B cell (primary cell): Measurements from ENCODE around the gene CRTAC1. TPM values are rescaled to one million over a fixed set of nuclear protein-coding genes. Genes with fewer than 3 reads are reported as not detected.

Source experiments
- ATAC-seq: fragments of 200-7000 bp; cut with Tn5 transposase; one replicate; pipeline ENCODE4 v1.10.0; 2021; ENCODE audit warnings: low read depth, mild to moderate bottlenecking, moderate number of reproducible peaks, moderate library complexity
- CTCF ChIA-PET: fragments of 350-600 bp; sonication (Branson Sonifier 250); formaldehyde crosslinking; loops from one replicate; lab custom pipeline; 2021; ENCODE audit warnings: antibody characterized with exemption, inconsistent platforms; lab: Charles Lee
- POLR2A ChIA-PET: fragments of 350-600 bp; sonication (Branson Sonifier 250); formaldehyde crosslinking; loops from one replicate; lab custom pipeline; 2021; ENCODE audit warnings: antibody characterized with exemption; lab: Charles Lee
- DNase-seq: peaks from one replicate; pipeline ENCODE4 v3.0.0; 2013
- H2AFZ ChIP-seq: 2 replicates; pipeline ENCODE4 v1.6.1; 2012; ENCODE audit warnings: mild to moderate bottlenecking, low read depth, low read length; ENCODE audit not compliant: insufficient read depth, poor library complexity, severe bottlenecking
- H3K27ac ChIP-seq, 2 donors: 1 replicate in 1 of 2; 2 replicates in 1 of 2; pipeline ENCODE4 v1.5.1; 2012 to 2013; ENCODE audit warnings: low read length in 2 of 2, mild to moderate bottlenecking in 2 of 2, moderate library complexity in 1 of 2
- H3K27me3 ChIP-seq, 4 experiments: fragments of 200-600 bp in 1 of 4; sonication (generic) in 1 of 4; replicated peaks in 1 of 4; 1 replicate in 2 of 4; 2 replicates in 2 of 4; pipeline versions ENCODE4 v1.6.1 to v1.7.0; 2013 to 2016; ENCODE audit warnings: low read length in 3 of 4, mild to moderate bottlenecking in 2 of 4, mixed read lengths in 1 of 4, moderate library complexity in 1 of 4; ENCODE audit not compliant: insufficient read depth in 4 of 4, control insufficient read depth in 3 of 4; ENCODE audit errors: control extremely low read depth in 1 of 4
- H3K36me3 ChIP-seq, 2 experiments: replicated peaks in 1 of 2; 1 replicate in 1 of 2; 2 replicates in 1 of 2; pipeline versions ENCODE4 v1.6.1 to v1.7.1; 2013; ENCODE audit warnings: low read length in 1 of 2; ENCODE audit not compliant: insufficient read depth in 2 of 2, control insufficient read depth in 1 of 2; ENCODE audit errors: control extremely low read depth in 1 of 2, extremely low read depth in 1 of 2
- H3K4me1 ChIP-seq, 2 donors: fragments of 200-600 bp in 1 of 2; sonication (generic) in 1 of 2; 1 replicate in 1 of 2; 2 replicates in 1 of 2; pipeline versions ENCODE4 v1.5.1 to v1.6.1; 2013 to 2017; ENCODE audit warnings: low read length in 2 of 2; ENCODE audit not compliant: control insufficient read depth in 2 of 2, insufficient read depth in 2 of 2
- H3K4me2 ChIP-seq: replicated peaks from 2 replicates; pipeline ENCODE3; 2012; ENCODE audit warnings: mild to moderate bottlenecking, low read depth, low read length; ENCODE audit not compliant: poor library complexity, severe bottlenecking
- H3K4me3 ChIP-seq, 5 experiments: fragments of 200-600 bp in 1 of 5; sonication (generic) in 1 of 5; 1 replicate in 3 of 5; 2 replicates in 2 of 5; pipeline versions ENCODE4 v1.5.1 to v1.7.0; 2011 to 2016; ENCODE audit warnings: low read length in 4 of 5, mild to moderate bottlenecking in 4 of 5, low read depth in 2 of 5, control low read depth in 1 of 5, moderate library complexity in 1 of 5; ENCODE audit not compliant: insufficient read depth in 1 of 5; ENCODE audit errors: control extremely low read depth in 1 of 5, extremely low read depth in 1 of 5
- H3K79me2 ChIP-seq: fragments of 200-600 bp; sonication (generic); one replicate; pipeline ENCODE4 v1.6.0; 2016; ENCODE audit warnings: low read length; ENCODE audit not compliant: control insufficient read depth, insufficient read depth
- H3K9ac ChIP-seq: fragments of 200-600 bp; sonication (generic); 2 replicates; pipeline ENCODE4 v1.6.1; 2017; ENCODE audit warnings: mild to moderate bottlenecking, low read length, moderate library complexity
- H3K9me3 ChIP-seq, 3 donors: one replicate each; pipeline versions ENCODE4 v1.6.1 to v1.7.1; 2013; ENCODE audit warnings: low read length in 2 of 3; ENCODE audit not compliant: control insufficient read depth in 2 of 3, insufficient read depth in 1 of 3; ENCODE audit errors: control extremely low read depth in 1 of 3
- H4K20me1 ChIP-seq: 2 replicates; pipeline ENCODE4 v1.6.0; 2012; ENCODE audit warnings: mild to moderate bottlenecking, low read length; ENCODE audit not compliant: insufficient read depth, control insufficient read depth, poor library complexity, severe bottlenecking
- H3K27ac Mint-ChIP-seq: one replicate; pipeline ENCODE4 v1.8.0; 2021; ENCODE audit warnings: mixed read lengths
- H3K27me3 Mint-ChIP-seq: one replicate; pipeline ENCODE4 v1.8.0; 2021; ENCODE audit warnings: mixed read lengths
- H3K4me1 Mint-ChIP-seq: one replicate; pipeline ENCODE4 v1.8.0; 2021; ENCODE audit warnings: mixed read lengths
- H3K4me3 Mint-ChIP-seq: one replicate; pipeline ENCODE4 v1.8.0; 2021; ENCODE audit warnings: mixed read lengths
- H3K9me3 Mint-ChIP-seq: one replicate; pipeline ENCODE4 v1.8.0; 2022; ENCODE audit warnings: mixed read lengths; ENCODE audit not compliant: insufficient read depth
- CTCF ChIP-seq: fragments of 200-600 bp; IDR thresholded peaks from one replicate; pipeline ENCODE4 v1.8.0; 2022; ENCODE audit warnings: antibody characterized with exemption, mild to moderate bottlenecking
- EZH2 ChIP-seq: IDR thresholded peaks from 2 replicates; pipeline ENCODE4 v1.6.1; 2012; ENCODE audit warnings: borderline replicate concordance, low read depth, mild to moderate bottlenecking, moderate library complexity, low read length; ENCODE audit not compliant: insufficient read depth, poor library complexity, severe bottlenecking
- WGBS: methylation state at CpG from one replicate; pipeline ENCODE4 v1.1.5; 2013; ENCODE audit warnings: missing lambda C conversion rate; ENCODE audit not compliant: insufficient coverage; 5-methylcytosine and 5-hydroxymethylcytosine counted together
- intact Hi-C: fragments of 100-400 bp; cut with micrococcal nuclease; formaldehyde crosslinking; loops from one replicate; pipeline ENCODE4 v1.10.0; 2022
- polyA plus RNA-seq: library from polyadenylated mRNA; depleted of rRNA; stranded (reverse); fragments of >200 nt; gene quantifications from 2 replicates; pipeline ENCODE4 v1.2.3, GENCODE V29; 2012
- total RNA-seq, 2 donors: library from RNA; stranded (reverse); fragments of 120-200 nt in 1 of 2; gene quantifications; 1 replicate in 1 of 2; 2 replicates in 1 of 2; pipeline versions ENCODE4 v1.2.3 to v1.2.4, GENCODE V29; 2013 to 2022

The CRTAC1 gene
- total and polyA plus RNA-seq, 2 donors (not counting 1 experiment from before 2014, with no cell fraction given), result not detected

- H3K4me1 Mint-ChIP-seq, result no peaks in the 10 kb centered on the region
- H3K4me3 Mint-ChIP-seq, result no peak overlapping the region
- Histone ChIP-seq H3K4me1 (no peaks in the 10 kb centered on the region), H2AFZ (no peak overlapping the region), H3K9ac (no peak overlapping the region), H3K4me2 (no peak overlapping the region), H3K27ac (no peak overlapping the region), H3K9me3 (peaks cover 0 to 7% (median 0%) of the 10 kb centered on the region in 3 donors), H4K20me1 (no peaks in the 10 kb centered on the region), H3K4me3 (no peak overlapping the region), H3K36me3 (no peaks in the 10 kb centered on the region), H3K27me3 (no peaks in the 10 kb centered on the region), H3K79me2 (no peaks in the 10 kb centered on the region)
- CTCF ChIA-PET, result no interaction called here
- DNase-seq (no peak), ATAC-seq (no peak)
- POLR2A ChIA-PET, result no interaction called here
- intact Hi-C loops, result no loop called here
- TF ChIP-seq CTCF (no peak), EZH2 (no peak)
- no peaks in the 10 kb centered on the region for H3K9me3 Mint-ChIP-seq
- H3K27me3 Mint-ChIP-seq, result peaks cover 19% of the 10 kb centered on the region
- 76% methylated on average over 7 of the region's 9 CpGs for WGBS
- H3K27ac Mint-ChIP-seq, result no peak overlapping the region
Measured at GRCh38 chr10:97895915-97896314, 134.5 kb downstream of the CRTAC1 start.

- Histone ChIP-seq H2AFZ (no peak overlapping the region), H3K4me1 (no peaks in the 10 kb centered on the region), H3K9me3 (peaks cover 0 to 7% (median 0%) of the 10 kb centered on the region in 3 donors), H3K79me2 (no peaks in the 10 kb centered on the region), H4K20me1 (no peaks in the 10 kb centered on the region), H3K27ac (no peak overlapping the region), H3K9ac (no peak overlapping the region), H3K4me3 (no peak overlapping the region), H3K36me3 (no peaks in the 10 kb centered on the region), H3K4me2 (no peak overlapping the region), H3K27me3 (no peaks in the 10 kb centered on the region)
- CTCF ChIA-PET, result no interaction called here
- H3K27me3 Mint-ChIP-seq, result peaks cover 19% of the 10 kb centered on the region
- no peaks in the 10 kb centered on the region for H3K4me1 Mint-ChIP-seq
- intact Hi-C loops, result no loop called here
- 91% methylated on average over 13 of the region's 13 CpGs for WGBS
- no peak for DNase-seq
- POLR2A ChIA-PET, result no interaction called here
- H3K27ac Mint-ChIP-seq, result no peak overlapping the region
- no peak for ATAC-seq
- no peaks in the 10 kb centered on the region for H3K9me3 Mint-ChIP-seq
- no peak for TF ChIP-seq CTCF
- no peak for TF ChIP-seq EZH2
- no peak overlapping the region for H3K4me3 Mint-ChIP-seq
Measured at GRCh38 chr10:97895084-97895483, 135.3 kb downstream of the CRTAC1 start.
